Measurements from ENCODE around the gene TENT4A. TPM values are rescaled to one million over a fixed set of nuclear protein-coding genes. Genes with fewer than 3 reads are reported as not detected.

Gene TENT4A
- total RNA-seq, 4 donors from 2014 or later, result 11.9 to 15.2 (median 12.7) TPM

DNA sequence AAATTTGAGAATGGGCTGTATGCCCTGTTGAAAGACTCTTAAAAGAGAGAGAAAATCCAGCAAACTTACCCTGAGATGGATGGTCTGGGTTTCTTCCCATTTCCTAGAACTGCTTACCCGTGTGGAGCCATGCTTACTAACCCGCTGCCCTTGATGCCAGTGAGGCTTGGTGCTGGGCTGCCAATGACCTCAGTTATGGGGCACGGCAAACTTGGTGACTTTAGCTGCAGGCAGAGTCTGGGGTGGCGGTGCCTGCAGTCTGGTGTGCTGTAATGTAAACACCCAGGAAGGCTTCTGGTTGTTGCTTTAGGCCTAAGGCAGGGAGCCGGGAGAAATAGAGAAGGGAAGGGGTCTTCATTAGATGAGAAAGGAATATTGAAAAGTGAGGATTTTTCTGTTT lies 7.3 kb upstream of the TENT4A start:
- DNase-seq, result no peak
- Histone ChIP-seq H3K27me3 (no peaks in the 10 kb centered on the region), H3K36me3 (no peaks in the 10 kb centered on the region), H3K4me1 (peaks cover 18% of the 10 kb centered on the region in 2 donors), H3K4me3 (no peak overlapping the region), H3K27ac (no peak overlapping the region), H3K9me3 (no peaks in the 10 kb centered on the region)
- TF ChIP-seq, protein P1, sequence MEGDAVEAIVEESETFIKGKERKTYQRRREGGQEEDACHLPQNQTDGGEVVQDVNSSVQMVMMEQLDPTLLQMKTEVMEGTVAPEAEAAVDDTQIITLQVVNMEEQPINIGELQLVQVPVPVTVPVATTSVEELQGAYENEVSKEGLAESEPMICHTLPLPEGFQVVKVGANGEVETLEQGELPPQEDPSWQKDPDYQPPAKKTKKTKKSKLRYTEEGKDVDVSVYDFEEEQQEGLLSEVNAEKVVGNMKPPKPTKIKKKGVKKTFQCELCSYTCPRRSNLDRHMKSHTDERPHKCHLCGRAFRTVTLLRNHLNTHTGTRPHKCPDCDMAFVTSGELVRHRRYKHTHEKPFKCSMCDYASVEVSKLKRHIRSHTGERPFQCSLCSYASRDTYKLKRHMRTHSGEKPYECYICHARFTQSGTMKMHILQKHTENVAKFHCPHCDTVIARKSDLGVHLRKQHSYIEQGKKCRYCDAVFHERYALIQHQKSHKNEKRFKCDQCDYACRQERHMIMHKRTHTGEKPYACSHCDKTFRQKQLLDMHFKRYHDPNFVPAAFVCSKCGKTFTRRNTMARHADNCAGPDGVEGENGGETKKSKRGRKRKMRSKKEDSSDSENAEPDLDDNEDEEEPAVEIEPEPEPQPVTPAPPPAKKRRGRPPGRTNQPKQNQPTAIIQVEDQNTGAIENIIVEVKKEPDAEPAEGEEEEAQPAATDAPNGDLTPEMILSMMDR (IDR thresholded peaks at IDR 0.05 in 4 of 5, conservative IDR thresholded peaks at IDR 0.05 in 1 of 5), result no peak
- TF ChIP-seq POLR2A (IDR thresholded peaks at IDR 0.05), result no peak
- in situ Hi-C loops (cut with MboI; ENCODE audit: low sequenced_read_pairs in 4 of 4) (no loop called here), intact Hi-C loops (cut with DNase I; ENCODE audit: low total_unique reads) (loop anchor here (2.0 kb wide), 1 partner anchor 73 kb away; the partner anchor contains the start of genes NSUN2 and SRD5A1)
- no peak for ATAC-seq

DNA sequence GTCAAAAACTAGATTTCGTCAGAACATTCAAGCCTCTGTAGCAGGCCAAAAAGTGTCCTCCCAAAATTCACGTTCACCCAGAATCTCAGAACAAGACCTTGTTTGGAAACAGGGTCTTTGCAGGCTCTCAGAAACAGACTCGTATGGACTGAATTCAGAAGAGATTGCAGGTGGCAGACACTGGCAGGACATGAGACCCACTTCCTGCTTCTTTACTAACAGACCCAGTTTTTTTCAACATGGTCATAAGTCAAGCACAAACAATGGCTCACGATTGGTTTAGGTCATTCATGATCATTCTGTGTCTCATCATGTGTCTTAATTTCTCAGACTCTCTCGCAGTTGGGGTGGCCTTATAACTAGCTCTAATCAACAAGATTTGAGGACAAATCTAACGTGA lies 5.4 kb upstream of the TENT4A start:
- H3K4me3 ChIP-seq, result no peak overlapping the region
- no peaks in the 10 kb centered on the region for H3K27me3 ChIP-seq
- no peaks in the 10 kb centered on the region for H3K36me3 ChIP-seq
- intact Hi-C loops (cut with DNase I; ENCODE audit: low total_unique reads), result no loop called here
- DNase-seq (no peak), ATAC-seq (no peak)
- in situ Hi-C loops (cut with MboI; ENCODE audit: low sequenced_read_pairs in 4 of 4), result no loop called here
- peaks cover 23 to 24% of the 10 kb centered on the region in 2 donors for H3K4me1 ChIP-seq
- H3K27ac ChIP-seq, result no peak overlapping the region
- H3K9me3 ChIP-seq, result no peaks in the 10 kb centered on the region
- TF ChIP-seq POLR2A (IDR thresholded peaks at IDR 0.05), result no peak
- TF ChIP-seq, protein P1 (IDR thresholded peaks at IDR 0.05 in 4 of 5, conservative IDR thresholded peaks at IDR 0.05 in 1 of 5), result no peak

DNA sequence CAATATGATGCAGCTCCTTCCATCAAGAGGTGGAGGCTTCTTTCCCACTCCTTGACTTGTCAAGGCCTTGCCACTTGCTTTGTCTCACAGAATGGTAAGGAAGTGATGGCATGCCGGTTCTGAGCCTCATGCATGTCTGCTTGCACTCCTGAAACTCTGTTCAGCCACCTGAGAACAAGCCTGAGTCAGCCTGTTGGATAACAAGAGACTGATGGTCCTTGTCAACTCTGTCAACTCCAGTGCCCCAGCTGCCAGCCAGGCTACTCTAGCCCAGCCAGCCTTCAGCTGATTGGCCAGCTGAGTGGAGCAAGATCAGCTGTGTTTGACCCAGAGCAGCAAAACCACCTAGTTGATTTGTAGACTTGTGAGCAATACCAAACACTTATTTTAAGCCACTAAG lies 4.4 kb upstream of the TENT4A start:
- TF ChIP-seq, protein P1 (IDR thresholded peaks at IDR 0.05 in 4 of 5, conservative IDR thresholded peaks at IDR 0.05 in 1 of 5), result no peak
- no peak for TF ChIP-seq POLR2A (IDR thresholded peaks at IDR 0.05)
- Histone ChIP-seq H3K9me3 (no peaks in the 10 kb centered on the region), H3K27me3 (no peaks in the 10 kb centered on the region), H3K4me3 (no peak overlapping the region), H3K4me1 (peaks cover 18 to 19% of the 10 kb centered on the region in 2 donors), H3K27ac (no peak overlapping the region), H3K36me3 (no peaks in the 10 kb centered on the region)
- ATAC-seq (no peak), DNase-seq (no peak)
- intact Hi-C loops (cut with DNase I; ENCODE audit: low total_unique reads) (no loop called here), in situ Hi-C loops (cut with MboI; ENCODE audit: low sequenced_read_pairs in 4 of 4) (no loop called here)

DNA sequence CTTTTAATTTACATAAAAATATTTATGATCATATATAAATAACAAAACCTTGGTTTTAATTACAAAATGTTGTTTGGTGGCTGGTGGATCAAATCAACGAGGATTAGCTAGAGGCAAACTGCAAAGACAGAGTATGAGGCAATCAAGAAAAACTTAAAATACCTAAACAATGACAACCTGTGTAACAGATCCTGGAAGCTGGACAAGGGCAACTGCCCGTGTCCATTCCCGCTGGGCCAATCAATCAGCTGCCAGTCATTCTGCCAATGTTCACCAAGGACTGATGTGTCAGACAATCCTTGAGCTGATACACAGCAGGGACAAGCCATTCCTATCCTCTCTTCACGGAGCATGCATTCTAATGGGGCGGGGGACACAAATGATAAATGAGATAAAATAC lies 3.2 kb upstream of the TENT4A start:
- no peak for ATAC-seq
- intact Hi-C loops (cut with DNase I; ENCODE audit: low total_unique reads), result loop anchor here (5.0 to 10.0 kb wide), 6 partner anchors 117 to 1285 kb away; partner anchors contain the start of genes FASTKD3, ICE1, MED10 and MTRR

More for the DNA sequence above, 3.2 kb upstream of the TENT4A start:
- Histone ChIP-seq H3K9me3 (no peaks in the 10 kb centered on the region), H3K36me3 (no peaks in the 10 kb centered on the region), H3K27me3 (no peaks in the 10 kb centered on the region), H3K4me1 (peaks cover 10 to 11% of the 10 kb centered on the region in 2 donors), H3K4me3 (no peak overlapping the region), H3K27ac (no peak overlapping the region)
- in situ Hi-C loops (cut with MboI; ENCODE audit: low sequenced_read_pairs in 4 of 4), result loop anchor here in 1 of 4 donors (10.0 kb wide), 1 partner anchor 75 kb away; the partner anchor contains the start of genes NSUN2 and SRD5A1
- TF ChIP-seq POLR2A (IDR thresholded peaks at IDR 0.05), result no peak
- TF ChIP-seq, protein P1 (IDR thresholded peaks at IDR 0.05 in 4 of 5, conservative IDR thresholded peaks at IDR 0.05 in 1 of 5), result no peak
- no peak for DNase-seq
